Neuron (in vitro differentiated cells): ENCODE measurements around the gene GAS7.
A peak's percentile ranks its signal among the peaks of the same experiment; 100 is the strongest.

Experiments used
- H2AFZ ChIP-seq: one replicate; pipeline ENCODE4 v1.6.1; 2013; ENCODE audit warnings: low read depth, mild to moderate bottlenecking, inconsistent platforms, low read length, moderate library complexity
- H3K27me3 ChIP-seq: one replicate; pipeline ENCODE4 v1.6.1; 2013; ENCODE audit warnings: low read length; ENCODE audit not compliant: insufficient read depth
- H3K36me3 ChIP-seq: one replicate; pipeline ENCODE4 v1.6.1; 2013; ENCODE audit warnings: low read length; ENCODE audit not compliant: insufficient read depth
- H3K4me1 ChIP-seq: one replicate; pipeline ENCODE4 v1.6.1; 2013; ENCODE audit warnings: low read length; ENCODE audit not compliant: insufficient read depth
- H3K4me3 ChIP-seq: 2 replicates; pipeline ENCODE4 v1.5.1; 2013; ENCODE audit warnings: mild to moderate bottlenecking, low read length, moderate library complexity
- H3K9me3 ChIP-seq: one replicate; pipeline ENCODE4 v1.6.1; 2013; ENCODE audit warnings: low read length

Gene GAS7

GRCh38 chr17:10198509-10199249 lies at the start of gene GAS7:
Gene GAS7 (minus strand): TSS chr17:10198606.
- peaks cover 41% of the 10 kb centered on the region for H3K27me3 ChIP-seq
- H3K4me3 ChIP-seq, result peak within 1 kb of the TSS; percentile 21
- H3K9me3 ChIP-seq, result no peaks in the 10 kb centered on the region
- H2AFZ ChIP-seq, result no peak within 1 kb of the TSS
- no peaks in the 10 kb centered on the region for H3K4me1 ChIP-seq
- no peaks in the 10 kb centered on the region for H3K36me3 ChIP-seq

- Histone ChIP-seq H2AFZ (no peak overlapping the region), H3K27me3 (no peaks in the 10 kb centered on the region), H3K4me3 (no peak overlapping the region), H3K9me3 (no peaks in the 10 kb centered on the region), H3K36me3 (no peaks in the 10 kb centered on the region), H3K4me1 (no peaks in the 10 kb centered on the region)
Observed at GRCh38 chr17:10247810-10248209, 49.4 kb upstream of the GAS7 start.

- no peak overlapping the region for H3K4me3 ChIP-seq
- H2AFZ ChIP-seq, result no peak overlapping the region
- no peaks in the 10 kb centered on the region for H3K36me3 ChIP-seq
- H3K27me3 ChIP-seq, result no peaks in the 10 kb centered on the region
- no peaks in the 10 kb centered on the region for H3K4me1 ChIP-seq
- no peaks in the 10 kb centered on the region for H3K9me3 ChIP-seq
Observed at GRCh38 chr17:10243883-10244844, 45.8 kb upstream of the GAS7 start.

- Histone ChIP-seq H3K4me3 (no peak overlapping the region), H3K9me3 (no peaks in the 10 kb centered on the region), H3K36me3 (no peaks in the 10 kb centered on the region), H3K27me3 (no peaks in the 10 kb centered on the region), H2AFZ (no peak overlapping the region), H3K4me1 (no peaks in the 10 kb centered on the region)
Observed at GRCh38 chr17:10241781-10242180, 43.4 kb upstream of the GAS7 start.

GRCh38 chr17:10238661-10239060 lies 40.3 kb upstream of the GAS7 start:
- H3K36me3 ChIP-seq, result no peaks in the 10 kb centered on the region
- H3K9me3 ChIP-seq, result no peaks in the 10 kb centered on the region
- no peaks in the 10 kb centered on the region for H3K27me3 ChIP-seq
- H3K4me3 ChIP-seq, result no peak overlapping the region
- no peak overlapping the region for H2AFZ ChIP-seq
- H3K4me1 ChIP-seq, result no peaks in the 10 kb centered on the region

- no peak overlapping the region for H3K4me3 ChIP-seq
- H2AFZ ChIP-seq, result no peak overlapping the region
Observed at GRCh38 chr17:10234033-10234432, 35.6 kb upstream of the GAS7 start.

GRCh38 chr17:10233161-10233560 lies 34.8 kb upstream of the GAS7 start:
- Histone ChIP-seq H3K36me3 (no peaks in the 10 kb centered on the region), H3K27me3 (no peaks in the 10 kb centered on the region), H3K9me3 (no peaks in the 10 kb centered on the region), H3K4me3 (no peak overlapping the region), H3K4me1 (no peaks in the 10 kb centered on the region), H2AFZ (no peak overlapping the region)

More at GRCh38 chr17:10234033-10234432, 35.6 kb upstream of the GAS7 start:
- Histone ChIP-seq H3K36me3 (no peaks in the 10 kb centered on the region), H3K4me1 (no peaks in the 10 kb centered on the region), H3K27me3 (no peaks in the 10 kb centered on the region), H3K9me3 (no peaks in the 10 kb centered on the region)

- Histone ChIP-seq H3K9me3 (no peaks in the 10 kb centered on the region), H3K36me3 (no peaks in the 10 kb centered on the region), H3K4me1 (no peaks in the 10 kb centered on the region), H2AFZ (no peak overlapping the region), H3K4me3 (no peak overlapping the region), H3K27me3 (no peaks in the 10 kb centered on the region)
Observed at GRCh38 chr17:10229181-10229580, 30.8 kb upstream of the GAS7 start.

GRCh38 chr17:10226930-10227695 lies 28.7 kb upstream of the GAS7 start:
- H2AFZ ChIP-seq, result no peak overlapping the region
- no peak overlapping the region for H3K4me3 ChIP-seq
- no peaks in the 10 kb centered on the region for H3K9me3 ChIP-seq
- H3K36me3 ChIP-seq, result no peaks in the 10 kb centered on the region
- no peaks in the 10 kb centered on the region for H3K27me3 ChIP-seq
- no peaks in the 10 kb centered on the region for H3K4me1 ChIP-seq

GRCh38 chr17:10224582-10225195 lies 26.3 kb upstream of the GAS7 start:
- Histone ChIP-seq H3K4me1 (no peaks in the 10 kb centered on the region), H3K36me3 (no peaks in the 10 kb centered on the region), H3K27me3 (no peaks in the 10 kb centered on the region), H3K4me3 (no peak overlapping the region), H3K9me3 (no peaks in the 10 kb centered on the region), H2AFZ (no peak overlapping the region)

GRCh38 chr17:10219193-10219592 lies 20.8 kb upstream of the GAS7 start:
- Histone ChIP-seq H3K4me1 (no peaks in the 10 kb centered on the region), H2AFZ (no peak overlapping the region), H3K36me3 (no peaks in the 10 kb centered on the region), H3K9me3 (no peaks in the 10 kb centered on the region), H3K4me3 (no peak overlapping the region), H3K27me3 (no peaks in the 10 kb centered on the region)

GRCh38 chr17:10217916-10218315 lies 19.5 kb upstream of the GAS7 start:
- Histone ChIP-seq H3K4me3 (no peak overlapping the region), H3K36me3 (no peaks in the 10 kb centered on the region), H3K4me1 (no peaks in the 10 kb centered on the region), H3K9me3 (no peaks in the 10 kb centered on the region), H3K27me3 (no peaks in the 10 kb centered on the region), H2AFZ (no peak overlapping the region)
